Activated naive CD4-positive, alpha-beta T cell treated with anti-CD3 and anti-CD28 coated beads for 36 hours (primary cell): ENCODE data around the gene PAX6. TPM values are rescaled to one million over a fixed set of nuclear protein-coding genes. Genes with fewer than 3 reads are reported as not detected.

Experiments used
- CTCF ChIA-PET: fragments of 350-600 bp; sonication (Branson Sonifier 250); formaldehyde crosslinking; loops from one replicate; lab custom pipeline; 2021; ENCODE audit warnings: antibody characterized with exemption; lab: Charles Lee
- DNase-seq: peaks from one replicate; pipeline ENCODE4 v3.0.0-alpha.2; 2020
- H3K27ac Mint-ChIP-seq: one replicate; pipeline ENCODE4 v1.8.0; 2021; ENCODE audit warnings: mild to moderate bottlenecking, mixed read lengths
- H3K27me3 Mint-ChIP-seq: one replicate; pipeline ENCODE4 v1.8.0; 2021; ENCODE audit warnings: low read depth, mixed read lengths
- H3K36me3 Mint-ChIP-seq: one replicate; pipeline ENCODE4 v1.8.0; 2021; ENCODE audit warnings: low read depth, mixed read lengths
- H3K4me1 Mint-ChIP-seq: one replicate; pipeline ENCODE4 v1.8.0; 2021; ENCODE audit warnings: low read depth, mixed read lengths
- H3K4me3 Mint-ChIP-seq: one replicate; pipeline ENCODE4 v1.8.0; 2021; ENCODE audit warnings: mild to moderate bottlenecking, moderate library complexity, mixed read lengths
- H3K9me3 Mint-ChIP-seq: one replicate; pipeline ENCODE4 v1.8.0; 2021; ENCODE audit warnings: mixed read lengths
- intact Hi-C: fragments of 100-400 bp; cut with micrococcal nuclease; formaldehyde crosslinking; loops from one replicate; pipeline ENCODE4 v1.15.1; 2023
- total RNA-seq, 2 experiments: library from RNA; stranded (reverse); gene quantifications; one replicate each; pipeline ENCODE4 v1.2.3, GENCODE V29; 2021

Gene PAX6
- total RNA-seq, 2 experiments from 2014 or later, result 1.5 TPM

DNA sequence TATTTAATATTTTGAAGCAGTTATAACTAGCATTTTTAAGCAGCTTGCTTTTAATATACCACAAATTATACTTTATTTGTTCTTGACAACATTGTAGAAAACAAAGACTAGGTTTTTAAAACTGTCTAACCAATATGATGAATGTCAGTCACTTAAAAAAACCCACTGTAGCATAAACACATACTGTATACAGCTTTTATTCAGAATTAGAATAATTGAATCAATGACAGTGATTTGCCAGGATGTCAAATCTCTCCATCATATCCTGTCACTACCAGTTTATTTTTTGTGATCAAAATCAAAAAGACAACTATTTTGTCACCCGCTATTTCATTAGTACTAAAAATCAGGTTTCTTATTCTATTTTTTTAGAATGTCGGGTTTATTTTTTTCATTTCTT, 26.5 kb downstream of the PAX6 start:
- intact Hi-C loops, result no loop called here
- Mint-ChIP-seq H3K27ac (no peak overlapping the region), H3K27me3 (no peaks in the 10 kb centered on the region), H3K9me3 (no peaks in the 10 kb centered on the region), H3K4me1 (no peaks in the 10 kb centered on the region), H3K4me3 (no peak overlapping the region), H3K36me3 (peaks cover 6% of the 10 kb centered on the region)
- DNase-seq, result no peak
- CTCF ChIA-PET, result no interaction called here

DNA sequence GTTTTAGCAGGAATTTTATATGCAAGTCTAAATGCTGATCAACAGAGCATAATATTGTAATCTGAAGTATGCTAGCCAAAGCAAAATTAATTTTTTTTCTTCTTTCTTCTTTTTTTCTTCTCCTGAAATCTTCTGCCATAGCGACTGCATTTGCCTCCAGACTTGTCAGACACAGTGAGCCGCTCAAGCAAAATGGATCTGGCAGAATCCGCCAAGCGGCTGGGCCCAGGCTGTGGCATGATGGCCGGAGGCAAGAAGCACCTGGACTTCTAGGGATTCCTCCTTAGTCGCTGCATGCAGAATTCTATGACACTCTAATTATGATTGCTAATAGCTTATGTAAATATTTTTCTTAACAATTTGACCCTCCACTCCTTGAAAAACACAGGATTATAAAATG, 27.9 kb downstream of the PAX6 start:
- no peak for DNase-seq

DNA sequence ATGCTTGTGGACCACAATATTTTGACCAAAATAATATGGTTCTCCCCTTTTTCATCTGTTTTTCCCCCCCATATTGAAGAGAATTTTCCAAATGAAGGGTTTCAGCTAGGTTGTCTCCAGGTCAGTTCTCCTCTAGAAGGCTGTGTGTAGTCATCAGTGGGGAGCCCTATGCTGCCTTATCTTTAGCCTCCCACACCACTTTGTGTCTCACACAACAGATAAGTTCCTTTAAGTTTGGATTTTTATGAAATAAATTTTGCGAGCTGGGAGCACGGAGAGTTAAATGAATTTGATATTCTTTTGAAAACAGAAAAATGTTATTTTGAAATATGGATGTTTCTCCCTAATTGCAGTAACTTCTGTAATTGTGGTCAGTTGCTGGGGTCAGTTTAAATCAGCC, 28.9 kb downstream of the PAX6 start:
- intact Hi-C loops, result no loop called here
- no peak overlapping the region for H3K4me3 Mint-ChIP-seq

More for the DNA sequence above, 27.9 kb downstream of the PAX6 start:
- Mint-ChIP-seq H3K9me3 (no peaks in the 10 kb centered on the region), H3K4me1 (no peaks in the 10 kb centered on the region), H3K4me3 (no peak overlapping the region), H3K27me3 (no peaks in the 10 kb centered on the region), H3K36me3 (peaks cover 6% of the 10 kb centered on the region), H3K27ac (no peak overlapping the region)
- intact Hi-C loops, result no loop called here
- CTCF ChIA-PET, result no interaction called here

DNA sequence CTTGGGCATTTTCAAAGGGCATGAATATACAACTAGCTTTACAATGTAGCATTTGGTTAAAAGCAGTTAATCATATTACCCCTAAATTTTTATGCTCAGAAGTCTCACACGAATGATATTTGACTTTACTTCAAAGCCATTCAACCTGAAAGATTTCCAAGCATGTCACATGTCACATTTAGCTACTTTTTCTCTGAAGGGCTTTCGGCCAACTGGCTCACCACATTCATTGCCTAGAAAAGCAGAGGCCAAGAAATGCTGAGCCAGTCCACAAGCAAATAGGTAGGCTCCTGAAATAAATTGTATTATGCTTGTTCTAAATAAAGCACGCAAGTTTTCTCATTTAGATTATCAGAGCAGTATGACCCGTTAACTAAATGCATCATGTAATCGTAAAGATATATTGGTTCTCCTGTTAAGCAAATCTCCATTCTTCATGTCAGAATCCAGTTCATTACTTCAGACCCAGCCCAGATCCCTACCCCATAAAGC, 30.6 kb downstream of the PAX6 start:
- Mint-ChIP-seq H3K4me3 (no peak overlapping the region), H3K36me3 (peaks cover 7% of the 10 kb centered on the region), H3K27ac (no peak overlapping the region), H3K9me3 (no peaks in the 10 kb centered on the region), H3K4me1 (no peaks in the 10 kb centered on the region), H3K27me3 (no peaks in the 10 kb centered on the region)
- intact Hi-C loops, result no loop called here
- CTCF ChIA-PET, result no interaction called here
- no peak for DNase-seq

More for the DNA sequence above, 28.9 kb downstream of the PAX6 start:
- H3K27ac Mint-ChIP-seq, result no peak overlapping the region
- no peaks in the 10 kb centered on the region for H3K27me3 Mint-ChIP-seq
- CTCF ChIA-PET, result interaction anchor here (0.6 kb wide), 2 partner anchors 8 to 115 kb away, joined by 3 read pairs; no protein-coding TSS in a partner anchor
- H3K4me1 Mint-ChIP-seq, result no peaks in the 10 kb centered on the region
- no peaks in the 10 kb centered on the region for H3K9me3 Mint-ChIP-seq
- DNase-seq, result no peak
- H3K36me3 Mint-ChIP-seq, result peaks cover 8% of the 10 kb centered on the region

DNA sequence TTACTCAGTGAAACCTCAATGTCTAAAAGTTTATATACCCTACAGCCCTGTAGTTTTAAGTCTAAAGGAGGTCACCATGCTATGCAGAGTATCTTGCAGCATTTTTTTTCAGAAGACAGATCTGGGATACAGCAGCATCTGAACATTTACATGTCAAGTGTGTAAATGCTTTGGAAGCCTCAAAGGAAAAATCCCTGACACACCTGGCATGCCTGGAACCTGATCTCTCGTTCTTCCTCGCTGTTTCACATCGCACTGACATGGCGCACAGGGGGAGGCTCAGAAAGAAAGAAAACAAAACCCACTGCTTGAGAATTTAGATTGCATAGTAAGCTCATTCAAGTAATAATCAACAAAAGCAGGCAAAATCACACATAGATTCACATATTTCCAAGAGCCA, 31.0 kb downstream of the PAX6 start:
- H3K27ac Mint-ChIP-seq, result no peak overlapping the region
- CTCF ChIA-PET, result no interaction called here
- intact Hi-C loops, result no loop called here
- H3K36me3 Mint-ChIP-seq, result peaks cover 7% of the 10 kb centered on the region
- H3K27me3 Mint-ChIP-seq, result no peaks in the 10 kb centered on the region
- no peak overlapping the region for H3K4me3 Mint-ChIP-seq
- no peaks in the 10 kb centered on the region for H3K4me1 Mint-ChIP-seq
- DNase-seq, result no peak
- H3K9me3 Mint-ChIP-seq, result no peaks in the 10 kb centered on the region

DNA sequence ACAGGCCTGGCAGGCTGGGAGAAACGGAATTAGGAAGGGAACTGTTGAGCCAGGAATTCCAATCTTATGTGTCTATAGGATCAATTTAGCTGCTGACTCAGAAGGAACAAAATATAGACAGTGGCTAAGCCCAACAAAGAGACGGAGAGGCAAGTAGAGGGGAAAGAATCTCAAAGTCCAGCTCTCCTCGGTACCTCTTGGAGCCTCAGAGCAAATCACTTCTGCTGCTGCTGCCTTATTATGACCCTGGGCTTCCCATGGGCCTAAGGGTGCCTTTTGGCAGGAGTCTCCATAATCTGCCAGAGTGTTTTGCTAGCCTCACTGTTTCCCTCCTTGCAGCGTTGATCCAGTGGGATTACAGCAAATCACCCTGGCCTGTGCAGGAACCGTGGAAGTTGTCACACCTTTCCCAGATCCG, 31.7 kb downstream of the PAX6 start:
- intact Hi-C loops, result no loop called here
- H3K4me1 Mint-ChIP-seq, result no peaks in the 10 kb centered on the region
- no peak overlapping the region for H3K27ac Mint-ChIP-seq
- no peak overlapping the region for H3K4me3 Mint-ChIP-seq
- DNase-seq, result no peak
- CTCF ChIA-PET, result no interaction called here
- peaks cover 7% of the 10 kb centered on the region for H3K36me3 Mint-ChIP-seq
- H3K9me3 Mint-ChIP-seq, result no peaks in the 10 kb centered on the region
- no peaks in the 10 kb centered on the region for H3K27me3 Mint-ChIP-seq

DNA sequence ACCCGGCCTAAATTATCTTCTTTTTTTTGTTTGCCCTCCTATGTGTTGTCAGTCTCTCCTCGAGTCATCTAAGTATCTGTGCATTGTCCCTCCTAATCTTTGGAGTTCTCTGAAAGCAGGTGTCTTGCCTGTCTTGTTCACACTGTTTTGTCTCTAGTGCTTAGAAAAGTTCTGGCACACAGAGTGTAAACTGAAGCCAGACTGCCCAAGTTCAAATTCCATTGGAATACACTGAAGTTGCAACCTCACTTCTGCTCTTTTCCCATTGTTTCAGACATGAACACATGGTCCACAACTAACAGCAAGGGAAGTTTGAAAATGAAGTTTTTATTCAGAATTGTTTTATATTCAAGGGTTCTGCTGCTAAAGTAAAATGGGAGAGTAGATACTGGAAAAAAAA, 38.7 kb downstream of the PAX6 start:
- Mint-ChIP-seq H3K9me3 (no peaks in the 10 kb centered on the region), H3K27me3 (no peaks in the 10 kb centered on the region), H3K4me3 (no peak overlapping the region), H3K36me3 (peaks cover 14% of the 10 kb centered on the region), H3K4me1 (no peaks in the 10 kb centered on the region), H3K27ac (no peak overlapping the region)
- no peak for DNase-seq
- CTCF ChIA-PET, result no interaction called here
- intact Hi-C loops, result no loop called here

DNA sequence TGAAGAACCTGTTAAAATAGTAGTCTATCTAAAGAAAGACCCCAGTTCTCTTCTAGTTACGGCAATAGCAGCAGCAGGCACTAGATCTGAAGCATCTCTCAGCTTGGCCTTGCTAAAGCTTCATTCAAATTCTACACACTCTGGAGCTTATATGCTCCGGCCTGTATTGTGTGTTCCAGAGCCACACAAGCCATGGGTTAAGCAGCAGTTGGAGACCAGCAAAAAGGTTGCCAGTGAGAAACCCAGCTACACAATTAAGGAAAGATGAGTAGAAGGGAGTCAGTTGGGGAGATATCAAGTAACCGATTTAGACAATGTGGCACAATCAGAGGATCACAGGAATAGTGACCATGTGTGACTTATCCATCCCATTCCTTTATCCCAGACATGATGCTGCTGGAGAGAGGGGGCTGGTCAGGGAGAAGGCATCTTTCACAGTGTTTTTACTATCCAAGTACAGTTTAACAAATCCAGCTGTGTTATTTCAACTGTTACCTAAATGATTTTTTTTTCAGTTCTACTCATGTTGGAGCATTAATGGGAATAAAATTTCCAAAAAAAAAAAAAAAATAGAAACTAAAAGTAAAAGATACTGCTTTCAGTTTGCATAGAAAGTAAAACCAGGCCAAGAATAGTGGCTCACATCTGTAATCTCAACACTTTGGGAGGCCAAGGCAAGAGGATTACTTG, 41.0 kb downstream of the PAX6 start:
- H3K27ac Mint-ChIP-seq, result no peak overlapping the region
- no peaks in the 10 kb centered on the region for H3K27me3 Mint-ChIP-seq
- peaks cover 14% of the 10 kb centered on the region for H3K36me3 Mint-ChIP-seq
- H3K9me3 Mint-ChIP-seq, result no peaks in the 10 kb centered on the region
- no peak overlapping the region for H3K4me3 Mint-ChIP-seq
- no peak for DNase-seq
- CTCF ChIA-PET, result interaction anchor here (1.0 kb wide), 1 partner anchor 98 kb away, joined by 5 read pairs; no protein-coding TSS in a partner anchor
- intact Hi-C loops, result no loop called here
- H3K4me1 Mint-ChIP-seq, result no peaks in the 10 kb centered on the region

DNA sequence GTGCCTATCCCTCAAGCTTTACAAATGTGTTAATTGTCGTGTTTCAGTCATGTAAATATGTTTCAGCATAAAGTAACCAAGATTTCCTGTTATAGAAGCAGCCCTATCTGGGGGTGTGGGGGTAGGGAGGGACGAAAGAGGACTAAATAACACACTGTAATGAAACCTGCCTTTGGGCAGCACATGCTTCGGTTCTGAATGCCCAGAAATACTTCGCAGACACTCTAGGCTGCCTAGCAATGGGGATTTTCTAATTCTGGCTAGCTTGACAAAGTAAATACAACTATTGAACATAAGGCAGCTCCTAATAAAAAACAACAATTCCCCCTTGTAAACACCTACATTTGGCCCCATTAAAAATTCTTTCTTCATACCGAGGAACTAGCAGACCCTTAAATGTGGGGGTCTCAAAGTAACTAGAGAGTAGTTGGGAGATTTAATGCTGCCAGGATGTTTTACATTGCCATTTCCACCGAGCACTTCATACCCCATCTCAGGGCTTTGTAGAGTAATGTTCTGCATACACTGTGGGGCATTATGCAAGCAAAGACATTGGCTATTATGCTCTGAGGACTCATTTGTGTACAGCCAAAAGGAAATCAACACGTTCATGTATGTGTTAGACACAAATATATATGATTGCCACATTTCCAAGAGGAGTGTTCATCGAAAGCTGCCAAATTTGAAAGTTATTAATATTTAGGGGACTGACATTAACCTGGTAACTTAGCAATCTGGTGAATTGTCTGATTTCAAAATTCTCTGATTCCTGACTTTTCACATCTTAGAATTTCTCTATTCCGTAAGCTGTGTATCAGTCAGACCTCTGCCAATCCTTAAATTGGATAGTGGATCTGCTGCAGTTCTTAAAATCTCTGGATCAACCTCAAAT, 42.1 kb downstream of the PAX6 start:
- H3K36me3 Mint-ChIP-seq, result peaks cover 14% of the 10 kb centered on the region
- intact Hi-C loops, result no loop called here
- no peaks in the 10 kb centered on the region for H3K4me1 Mint-ChIP-seq
- CTCF ChIA-PET, result no interaction called here
- H3K9me3 Mint-ChIP-seq, result no peaks in the 10 kb centered on the region
- no peaks in the 10 kb centered on the region for H3K27me3 Mint-ChIP-seq
- no peak for DNase-seq
- H3K27ac Mint-ChIP-seq, result no peak overlapping the region
- H3K4me3 Mint-ChIP-seq, result no peak overlapping the region

DNA sequence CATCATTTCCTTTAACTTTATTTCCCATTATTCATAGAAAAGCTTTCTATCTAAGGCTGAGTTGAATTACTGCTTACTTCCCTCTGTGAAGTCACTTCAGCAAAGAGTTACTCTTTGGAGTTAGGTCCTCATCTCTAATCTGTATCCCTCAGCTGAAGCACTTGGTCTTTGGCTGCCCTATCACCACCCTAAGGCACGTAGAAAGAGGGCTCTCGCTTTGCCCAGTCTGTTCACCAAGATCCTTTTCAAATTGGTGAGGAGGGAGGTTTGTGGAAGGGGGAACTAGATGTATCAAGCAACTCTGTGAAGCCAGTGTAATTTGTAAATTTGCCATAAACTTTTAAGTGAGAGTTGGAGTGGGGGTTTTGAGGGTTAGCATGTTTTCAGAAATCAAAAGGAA, 43.4 kb downstream of the PAX6 start:
- Mint-ChIP-seq H3K9me3 (no peaks in the 10 kb centered on the region), H3K27me3 (no peaks in the 10 kb centered on the region), H3K4me1 (no peaks in the 10 kb centered on the region), H3K4me3 (no peak overlapping the region), H3K36me3 (peaks cover 11% of the 10 kb centered on the region), H3K27ac (no peak overlapping the region)
- CTCF ChIA-PET, result no interaction called here
- intact Hi-C loops, result no loop called here
- no peak for DNase-seq

DNA sequence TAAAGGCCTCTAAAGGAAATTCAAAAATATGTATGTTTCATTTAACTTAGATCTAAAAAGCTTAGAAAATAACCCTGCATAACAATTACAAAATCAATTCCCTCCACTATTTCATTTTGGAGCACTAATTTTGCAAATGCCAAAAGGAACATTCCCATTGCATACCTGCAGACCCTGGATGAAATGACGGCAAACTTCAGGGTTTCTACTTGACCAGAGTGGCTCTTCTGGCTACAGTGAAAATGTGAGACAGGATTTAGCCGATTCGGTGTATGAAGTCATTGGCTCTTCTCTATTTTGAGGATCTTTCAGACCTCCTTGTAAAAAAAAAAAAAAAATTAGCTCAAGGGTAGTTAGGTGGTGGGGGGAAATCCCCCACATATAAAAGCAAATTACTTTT, 44.1 kb downstream of the PAX6 start:
- peaks cover 9% of the 10 kb centered on the region for H3K36me3 Mint-ChIP-seq
- H3K9me3 Mint-ChIP-seq, result no peaks in the 10 kb centered on the region
- intact Hi-C loops, result no loop called here
- CTCF ChIA-PET, result no interaction called here
- H3K27ac Mint-ChIP-seq, result no peak overlapping the region
- H3K27me3 Mint-ChIP-seq, result no peaks in the 10 kb centered on the region
- DNase-seq, result no peak
- H3K4me1 Mint-ChIP-seq, result no peaks in the 10 kb centered on the region
- no peak overlapping the region for H3K4me3 Mint-ChIP-seq

DNA sequence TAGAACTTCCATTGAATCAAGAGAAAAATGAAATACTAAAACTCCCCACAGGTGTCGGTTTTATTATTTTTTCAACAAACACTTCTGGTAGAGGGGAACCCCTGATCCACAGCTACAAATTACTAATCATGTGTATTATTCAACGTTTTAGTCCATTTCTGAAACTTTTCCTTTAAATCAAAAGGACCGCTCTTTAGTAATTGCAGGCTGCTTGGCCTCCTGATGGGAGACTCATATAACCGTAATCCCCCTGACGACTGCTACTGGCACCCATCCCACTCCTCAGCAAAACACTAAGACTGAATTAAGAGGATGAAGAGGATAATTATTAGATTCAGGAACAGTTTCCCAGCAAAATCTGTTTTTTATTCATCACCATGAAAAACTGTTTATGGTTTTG, 46.4 kb downstream of the PAX6 start:
- no peak overlapping the region for H3K4me3 Mint-ChIP-seq
- peaks cover 3% of the 10 kb centered on the region for H3K36me3 Mint-ChIP-seq
- no peaks in the 10 kb centered on the region for H3K9me3 Mint-ChIP-seq
- no peaks in the 10 kb centered on the region for H3K27me3 Mint-ChIP-seq
- intact Hi-C loops, result no loop called here
- no peaks in the 10 kb centered on the region for H3K4me1 Mint-ChIP-seq
- H3K27ac Mint-ChIP-seq, result no peak overlapping the region
- DNase-seq, result no peak
- CTCF ChIA-PET, result no interaction called here
